H9 (cell line): Measurements from ENCODE around the gene SLC35E3. TPM values are rescaled to one million over a fixed set of nuclear protein-coding genes. Genes with fewer than 3 reads are reported as not detected.

Experiments used
- DNase-seq: peaks from one replicate; pipeline ENCODE4 v3.0.0-alpha.2; 2017
- H2AFZ ChIP-seq: one replicate; pipeline ENCODE4 v1.6.1; 2013; ENCODE audit warnings: mild to moderate bottlenecking, low read length, control low read depth, moderate library complexity
- H2AK5ac ChIP-seq: 2 replicates; pipeline ENCODE4 v1.6.1; 2013; ENCODE audit warnings: low read length, control low read depth, mixed read lengths; ENCODE audit not compliant: insufficient read length
- H2BK120ac ChIP-seq: one replicate; pipeline ENCODE4 v1.6.1; 2013; ENCODE audit warnings: low read depth, mild to moderate bottlenecking, low read length, control low read depth, inconsistent platforms; ENCODE audit not compliant: poor library complexity, severe bottlenecking
- H2BK12ac ChIP-seq: 2 replicates; pipeline ENCODE4 v1.6.1; 2013; ENCODE audit warnings: low read length, control low read depth, mixed read lengths, low read depth; ENCODE audit not compliant: insufficient read length
- H2BK15ac ChIP-seq: 2 replicates; pipeline ENCODE4 v1.6.1; 2013; ENCODE audit warnings: low read depth, low read length, control low read depth
- H2BK20ac ChIP-seq: one replicate; pipeline ENCODE4 v1.6.1; 2013; ENCODE audit warnings: low read depth, mild to moderate bottlenecking, low read length, control low read depth, inconsistent platforms; ENCODE audit not compliant: poor library complexity, severe bottlenecking
- H2BK5ac ChIP-seq: 2 replicates; pipeline ENCODE4 v1.6.1; 2013; ENCODE audit warnings: low read length, control low read depth, mixed read lengths; ENCODE audit not compliant: insufficient read length
- H3K14ac ChIP-seq: 2 replicates; pipeline ENCODE4 v1.6.1; 2013; ENCODE audit warnings: low read length, control low read depth; ENCODE audit not compliant: insufficient read depth
- H3K18ac ChIP-seq: 2 replicates; pipeline ENCODE4 v1.6.1; 2013; ENCODE audit warnings: low read depth, mild to moderate bottlenecking, mixed read lengths, low read length, control low read depth; ENCODE audit not compliant: insufficient read length
- H3K23ac ChIP-seq: 2 replicates; pipeline ENCODE4 v1.6.1; 2013; ENCODE audit warnings: low read length, control low read depth, mixed read lengths, low read depth; ENCODE audit not compliant: insufficient read length
- H3K23me2 ChIP-seq: 2 replicates; pipeline ENCODE4 v1.6.1; 2013; ENCODE audit warnings: low read depth, mild to moderate bottlenecking, mixed read lengths, low read length, control low read depth; ENCODE audit not compliant: insufficient read length, poor library complexity, severe bottlenecking
- H3K27ac ChIP-seq: 2 replicates; pipeline ENCODE4 v1.5.1; 2013; ENCODE audit warnings: low read length, control low read depth, mixed read lengths, low read depth; ENCODE audit not compliant: insufficient read length
- H3K27me3 ChIP-seq: 2 replicates; pipeline ENCODE4 v1.6.1; 2013; ENCODE audit warnings: low read length, control low read depth, inconsistent platforms; ENCODE audit not compliant: insufficient read depth
- H3K4ac ChIP-seq: 2 replicates; pipeline ENCODE4 v1.6.1; 2013; ENCODE audit warnings: low read depth, mild to moderate bottlenecking, control low read depth, inconsistent platforms, low read length, moderate library complexity
- H3K4me1 ChIP-seq: 2 replicates; pipeline ENCODE4 v1.6.1; 2013; ENCODE audit warnings: low read length, control low read depth, inconsistent platforms; ENCODE audit not compliant: insufficient read depth
- H3K4me2 ChIP-seq: 2 replicates; pipeline ENCODE4 v1.6.1; 2013; ENCODE audit warnings: low read length, control low read depth, mixed read lengths; ENCODE audit not compliant: insufficient read length, insufficient read depth
- H3K56ac ChIP-seq: 2 replicates; pipeline ENCODE4 v1.6.1; 2013; ENCODE audit warnings: low read depth, mild to moderate bottlenecking, mixed read lengths, low read length, control low read depth; ENCODE audit not compliant: insufficient read length
- H3K79me1 ChIP-seq: 2 replicates; pipeline ENCODE4 v1.6.1; 2013; ENCODE audit warnings: low read depth, mild to moderate bottlenecking, moderate library complexity, low read length, control low read depth, inconsistent platforms; ENCODE audit not compliant: insufficient read depth, poor library complexity, severe bottlenecking
- H3K79me2 ChIP-seq: 2 replicates; pipeline ENCODE4 v1.6.1; 2013; ENCODE audit warnings: low read length, control low read depth, inconsistent platforms; ENCODE audit not compliant: insufficient read depth
- H3K9ac ChIP-seq: 2 replicates; pipeline ENCODE4 v1.6.1; 2013; ENCODE audit warnings: low read length, control low read depth, mixed read lengths; ENCODE audit not compliant: insufficient read length; ENCODE audit errors: extremely low read depth
- H3K9me3 ChIP-seq: one replicate; pipeline ENCODE4 v1.6.1; 2013; ENCODE audit warnings: low read depth, low read length, inconsistent platforms; ENCODE audit not compliant: control insufficient read depth
- H3T11ph ChIP-seq: one replicate; pipeline ENCODE4 v1.6.1; 2013; ENCODE audit warnings: mild to moderate bottlenecking, low read length, control low read depth, inconsistent platforms
- H4K20me1 ChIP-seq: one replicate; pipeline ENCODE4 v1.6.1; 2013; ENCODE audit not compliant: control insufficient read depth, insufficient read length, insufficient read depth
- H4K5ac ChIP-seq: 2 replicates; pipeline ENCODE4 v1.6.1; 2013; ENCODE audit warnings: low read depth, mild to moderate bottlenecking, mixed read lengths, low read length, control low read depth; ENCODE audit not compliant: insufficient read length
- H4K8ac ChIP-seq: replicated peaks from 2 replicates; pipeline ENCODE4 v1.6.1; 2013; ENCODE audit warnings: low read length, control low read depth, mixed read lengths, low read depth; ENCODE audit not compliant: insufficient read length
- H4K91ac ChIP-seq: 2 replicates; pipeline ENCODE4 v1.6.1; 2013; ENCODE audit warnings: low read depth, mild to moderate bottlenecking, moderate library complexity, mixed read lengths, low read length, control low read depth; ENCODE audit not compliant: insufficient read length
- H3K27ac Mint-ChIP-seq, 3 experiments: 2 replicates in 2 of 3; 3 replicates in 1 of 3; pipeline ENCODE4 v1.8.0; 2020 to 2021; ENCODE audit warnings: mixed read lengths in 3 of 3, mild to moderate bottlenecking in 1 of 3, moderate library complexity in 1 of 3
- H3K27me3 Mint-ChIP-seq: 2 replicates; pipeline ENCODE4 v1.8.0; 2021; ENCODE audit warnings: low read depth, mild to moderate bottlenecking, moderate library complexity, mixed read lengths
- H3K36me3 Mint-ChIP-seq, 3 experiments: 2 replicates in 2 of 3; 3 replicates in 1 of 3; pipeline ENCODE4 v1.8.0; 2020 to 2021; ENCODE audit warnings: low read depth in 3 of 3, mixed read lengths in 3 of 3; ENCODE audit not compliant: insufficient read depth in 1 of 3
- H3K4me1 Mint-ChIP-seq, 2 experiments: 2 replicates each; pipeline ENCODE4 v1.8.0; 2020; ENCODE audit warnings: mixed read lengths in 2 of 2
- H3K4me3 Mint-ChIP-seq, 2 experiments: 2 replicates in 1 of 2; 3 replicates in 1 of 2; pipeline ENCODE4 v1.8.0; 2020 to 2021; ENCODE audit warnings: mild to moderate bottlenecking in 2 of 2, mixed read lengths in 2 of 2, moderate library complexity in 1 of 2
- H3K9me3 Mint-ChIP-seq, 2 experiments: 2 replicates in 1 of 2; 3 replicates in 1 of 2; pipeline ENCODE4 v1.8.0; 2020; ENCODE audit warnings: mild to moderate bottlenecking in 2 of 2, mixed read lengths in 2 of 2, moderate library complexity in 1 of 2
- CTCF ChIP-seq: fragments of 200-600 bp; sonication (generic); conservative IDR thresholded peaks from 3 replicates; pipeline ENCODE4 v1.8.0; 2021; ENCODE audit warnings: antibody characterized with exemption, mild to moderate bottlenecking
- WGBS: extraction: QIAGEN DNeasy Blood & Tissue Kit; methylation state at CpG from one replicate; pipeline ENCODE4 v1.1.7; 2013; ENCODE audit warnings: missing lambda C conversion rate, low lambda C conversion rate, mixed read lengths; ENCODE audit not compliant: insufficient read length; ENCODE audit errors: extremely low coverage; 5-methylcytosine and 5-hydroxymethylcytosine counted together
- total RNA-seq: library from RNA; stranded (reverse); gene quantifications from 2 replicates; pipeline ENCODE4 v1.2.1, GENCODE V29; 2021

The SLC35E3 gene
- total RNA-seq, 1 experiment from 2014 or later = 17.9 TPM

DNA sequence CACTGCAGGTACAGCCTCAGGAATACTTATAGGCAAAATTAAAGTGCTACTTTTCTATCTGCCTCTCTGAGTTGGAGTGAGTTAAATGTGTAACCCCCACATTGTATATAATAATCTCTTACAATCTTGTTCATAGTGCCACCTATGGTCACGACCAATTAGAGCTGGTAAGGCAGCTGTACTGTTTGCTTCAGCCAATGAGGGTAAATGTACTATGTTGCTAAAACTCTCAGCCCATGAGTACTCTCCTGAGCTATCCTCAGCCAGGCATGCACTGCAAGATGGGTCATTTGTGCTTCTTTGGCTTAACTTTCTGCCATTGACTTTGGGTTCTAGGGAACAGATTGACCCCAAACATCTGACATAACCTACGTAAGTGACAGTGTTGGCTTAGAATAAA, 47.0 kb downstream of the SLC35E3 start:
- Mint-ChIP-seq H3K27me3 (no peaks in the 10 kb centered on the region; the same call in 1 of the 2 replicates), H3K4me1 (peaks cover 0 to 5% of the 10 kb centered on the region in 2 experiments; a peak in 3 of 4 replicates), H3K27ac (no peak overlapping the region), H3K36me3 (no peaks in the 10 kb centered on the region), H3K9me3 (no peaks in the 10 kb centered on the region), H3K4me3 (no peak overlapping the region)
- Histone ChIP-seq H2BK5ac (no peak overlapping the region), H3K9me3 (no peaks in the 10 kb centered on the region), H3K27me3 (no peaks in the 10 kb centered on the region), H4K5ac (no peak overlapping the region), H3T11ph (no peak overlapping the region), H2BK15ac (no peak overlapping the region), H3K23ac (no peak overlapping the region), H2AK5ac (no peak overlapping the region), H4K91ac (no peak overlapping the region), H2BK120ac (no peak overlapping the region), H4K20me1 (no peaks in the 10 kb centered on the region), H2AFZ (no peak overlapping the region), H3K23me2 (no peaks in the 10 kb centered on the region), H3K18ac (no peak overlapping the region), H3K4me2 (no peak overlapping the region), H3K9ac (no peak overlapping the region), H2BK20ac (no peak overlapping the region), H3K27ac (no peak overlapping the region), H3K79me1 (no peaks in the 10 kb centered on the region), H3K79me2 (no peaks in the 10 kb centered on the region), H3K4me1 (no peaks in the 10 kb centered on the region), H4K8ac (no peak overlapping the region), H3K14ac (no peak overlapping the region), H3K56ac (no peak overlapping the region), H3K4ac (no peak overlapping the region), H2BK12ac (no peak overlapping the region)
- no peak for TF ChIP-seq CTCF
- WGBS = no CpG with 5 or more reads among the region's 2 CpGs
- DNase-seq = peak; percentile 36
